Lower leg skin (tissue), 4 donors: ENCODE results near the gene GLP2R. TPM values are rescaled to one million over a fixed set of nuclear protein-coding genes. Genes with fewer than 3 reads are reported as not detected.

Experiments used
- DNase-seq, 2 donors: peaks; one replicate each; pipeline ENCODE4 v3.0.0-alpha.2; 2019; ENCODE audit warnings: low spot score in 2 of 2
- H3K4me3 ChIP-seq: fragments of 200-600 bp; sonication (generic); 2 replicates; pipeline ENCODE4 v1.5.1; 2017; ENCODE audit warnings: mild to moderate bottlenecking, low read depth; ENCODE audit not compliant: poor library complexity, severe bottlenecking
- POLR2A ChIP-seq, 2 donors: fragments of 450-650 bp; IDR thresholded peaks; one replicate each; pipeline ENCODE4 v1.6.1; 2016 to 2017; ENCODE audit warnings: antibody characterized with exemption in 2 of 2, mild to moderate bottlenecking in 1 of 2, moderate library complexity in 1 of 2
- WGBS, 2 donors: methylation state at CpG; one replicate each; pipeline ENCODE4 v1.1.5; 2018; 5-methylcytosine and 5-hydroxymethylcytosine counted together
- intact Hi-C: fragments of 100-400 bp; cut with DNase I; formaldehyde crosslinking; loops from one replicate; pipeline ENCODE4 v1.15.0; 2023; ENCODE audit warnings: low total_unique reads
- total RNA-seq, 4 donors: library from RNA; depleted of rRNA; stranded (reverse); fragments of >200 nt; gene quantifications; one replicate each; pipeline ENCODE4 v1.1.0, GENCODE V29; 2016
- TF ChIP-seq, protein P1 (sequence below), 3 donors: fragments of 450-650 bp; IDR thresholded peaks; one replicate each; pipeline ENCODE4 v1.5.1; 2016; ENCODE audit warnings: antibody characterized with exemption in 3 of 3, mild to moderate bottlenecking in 3 of 3, moderate library complexity in 2 of 3

GLP2R gene
- total RNA-seq, 4 donors from 2014 or later = 1.9 TPM; not detected in 3

DNA sequence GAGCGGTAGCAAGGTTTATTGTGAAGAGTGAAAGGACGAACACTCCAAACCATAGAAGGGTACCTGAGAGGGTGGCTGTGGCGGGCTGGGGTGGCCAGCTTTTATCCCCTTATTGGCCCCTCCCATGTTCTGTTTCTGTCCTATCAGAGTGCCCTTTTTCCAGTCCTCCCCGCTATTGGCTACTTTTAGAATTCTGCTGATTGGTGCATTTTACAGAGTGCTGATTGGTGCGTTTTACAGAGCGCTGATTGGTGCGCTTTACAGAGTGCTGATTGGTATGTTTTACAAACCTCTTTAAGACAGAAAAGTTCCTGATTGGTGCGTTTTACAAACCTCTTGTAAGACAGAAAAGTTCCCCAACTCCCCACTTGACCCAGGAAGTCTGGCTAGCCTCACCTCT, 16.3 kb upstream of the GLP2R start:
- 90 to 92% methylated on average over 8 of the region's 8 CpGs for WGBS, 2 donors
- intact Hi-C loops = no loop called here
- H3K4me3 ChIP-seq = no peak overlapping the region
- no peak for TF ChIP-seq POLR2A (IDR thresholded peaks at IDR 0.05)
- TF ChIP-seq, protein P1, sequence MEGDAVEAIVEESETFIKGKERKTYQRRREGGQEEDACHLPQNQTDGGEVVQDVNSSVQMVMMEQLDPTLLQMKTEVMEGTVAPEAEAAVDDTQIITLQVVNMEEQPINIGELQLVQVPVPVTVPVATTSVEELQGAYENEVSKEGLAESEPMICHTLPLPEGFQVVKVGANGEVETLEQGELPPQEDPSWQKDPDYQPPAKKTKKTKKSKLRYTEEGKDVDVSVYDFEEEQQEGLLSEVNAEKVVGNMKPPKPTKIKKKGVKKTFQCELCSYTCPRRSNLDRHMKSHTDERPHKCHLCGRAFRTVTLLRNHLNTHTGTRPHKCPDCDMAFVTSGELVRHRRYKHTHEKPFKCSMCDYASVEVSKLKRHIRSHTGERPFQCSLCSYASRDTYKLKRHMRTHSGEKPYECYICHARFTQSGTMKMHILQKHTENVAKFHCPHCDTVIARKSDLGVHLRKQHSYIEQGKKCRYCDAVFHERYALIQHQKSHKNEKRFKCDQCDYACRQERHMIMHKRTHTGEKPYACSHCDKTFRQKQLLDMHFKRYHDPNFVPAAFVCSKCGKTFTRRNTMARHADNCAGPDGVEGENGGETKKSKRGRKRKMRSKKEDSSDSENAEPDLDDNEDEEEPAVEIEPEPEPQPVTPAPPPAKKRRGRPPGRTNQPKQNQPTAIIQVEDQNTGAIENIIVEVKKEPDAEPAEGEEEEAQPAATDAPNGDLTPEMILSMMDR (IDR thresholded peaks at IDR 0.05) = no peak
- DNase-seq = no peak

DNA sequence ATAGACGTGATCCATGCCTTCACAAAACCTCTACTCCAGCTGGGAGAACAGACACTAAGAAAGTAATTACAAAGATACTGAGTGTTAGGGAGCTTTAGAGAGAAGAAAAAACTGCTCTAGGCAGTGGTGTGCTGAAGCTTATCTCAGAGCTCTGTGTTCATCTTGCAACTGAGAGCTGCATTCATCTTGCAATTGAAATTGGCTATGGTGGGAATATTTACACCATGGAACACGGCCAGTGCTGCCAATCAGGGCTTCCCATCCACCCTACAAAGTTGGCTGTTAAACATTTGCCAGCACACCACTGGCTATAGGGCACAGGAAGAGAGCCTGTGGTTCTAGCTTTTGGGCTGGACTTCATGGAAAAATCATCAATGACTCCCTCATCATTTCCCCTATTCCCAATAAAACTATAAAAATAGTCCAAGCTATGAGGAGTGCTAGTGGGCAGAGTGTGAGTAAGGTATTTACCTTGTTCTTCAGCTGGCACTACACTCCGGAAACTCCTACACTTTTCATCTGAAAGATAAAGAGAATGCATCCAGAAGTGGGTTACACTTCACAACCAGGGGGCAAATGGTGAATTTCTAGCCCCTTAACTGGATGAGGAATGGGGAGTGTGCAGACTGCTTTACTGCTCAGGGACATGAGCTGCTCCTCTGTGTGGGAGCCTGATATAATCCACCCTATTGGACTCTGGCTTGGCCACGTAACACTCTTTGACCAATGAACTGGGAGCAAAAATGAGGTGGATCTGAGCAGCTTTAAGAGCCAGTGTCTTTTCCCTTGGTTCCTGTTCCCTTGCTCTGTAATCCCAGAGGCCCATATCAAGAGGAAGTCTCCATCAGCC, 15.4 kb upstream of the GLP2R start:
- H3K4me3 ChIP-seq = no peak overlapping the region
- no peak for TF ChIP-seq POLR2A (IDR thresholded peaks at IDR 0.05)
- TF ChIP-seq, protein P1 (IDR thresholded peaks at IDR 0.05) = no peak
- DNase-seq = no peak
- WGBS, 2 donors = 71 to 81% methylated on average over 4 of the region's 4 CpGs
- intact Hi-C loops = no loop called here

DNA sequence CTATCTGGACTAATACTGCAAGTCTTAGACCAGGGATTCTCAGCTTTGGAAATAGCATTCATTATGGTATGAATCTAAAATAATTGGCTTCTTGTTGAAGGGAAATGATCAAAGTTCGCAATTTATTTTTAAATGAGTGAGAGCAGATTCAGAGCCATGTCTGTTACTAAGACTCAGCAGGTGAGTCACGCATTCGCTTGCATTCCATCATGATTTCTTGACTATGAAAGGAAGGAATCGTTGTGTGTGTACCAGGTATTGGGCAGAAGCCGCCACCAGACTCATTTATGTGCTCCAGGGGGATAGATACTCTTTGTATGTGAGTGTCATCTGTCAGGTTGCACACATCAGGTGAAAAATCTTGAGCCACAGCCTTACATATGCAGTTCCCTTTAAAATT, 14.6 kb upstream of the GLP2R start:
- intact Hi-C loops = no loop called here
- 84 to 86% methylated on average over 5 of the region's 5 CpGs for WGBS, 2 donors
- TF ChIP-seq, protein P1 (IDR thresholded peaks at IDR 0.05) = no peak
- TF ChIP-seq POLR2A (IDR thresholded peaks at IDR 0.05) = no peak
- H3K4me3 ChIP-seq = no peak overlapping the region
- DNase-seq = no peak

DNA sequence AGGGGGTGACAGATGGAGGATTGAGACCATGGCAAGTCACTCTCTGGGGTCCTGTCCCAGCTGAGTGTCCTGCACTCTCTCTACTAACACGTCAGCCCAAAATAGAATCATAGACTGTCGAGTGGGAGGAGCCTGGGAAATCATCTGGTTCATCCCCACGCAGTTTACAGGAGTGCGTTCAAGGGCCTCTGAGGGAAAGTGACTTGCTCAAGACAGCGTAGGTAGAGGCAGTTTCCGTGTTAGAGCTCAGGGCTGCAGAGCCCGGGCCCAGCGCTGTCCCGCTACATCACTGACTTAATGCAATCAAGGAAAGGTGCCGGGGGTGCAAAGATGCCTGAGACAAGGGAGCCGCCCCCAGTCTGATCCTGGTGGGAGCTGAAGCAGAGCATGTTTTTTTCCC, 14.2 kb upstream of the GLP2R start:
- no peak overlapping the region for H3K4me3 ChIP-seq
- intact Hi-C loops = no loop called here
- no peak for DNase-seq
- 83 to 85% methylated on average over 11 of the region's 11 CpGs for WGBS, 2 donors
- TF ChIP-seq, protein P1 (IDR thresholded peaks at IDR 0.05) = no peak
- TF ChIP-seq POLR2A (IDR thresholded peaks at IDR 0.05) = no peak

DNA sequence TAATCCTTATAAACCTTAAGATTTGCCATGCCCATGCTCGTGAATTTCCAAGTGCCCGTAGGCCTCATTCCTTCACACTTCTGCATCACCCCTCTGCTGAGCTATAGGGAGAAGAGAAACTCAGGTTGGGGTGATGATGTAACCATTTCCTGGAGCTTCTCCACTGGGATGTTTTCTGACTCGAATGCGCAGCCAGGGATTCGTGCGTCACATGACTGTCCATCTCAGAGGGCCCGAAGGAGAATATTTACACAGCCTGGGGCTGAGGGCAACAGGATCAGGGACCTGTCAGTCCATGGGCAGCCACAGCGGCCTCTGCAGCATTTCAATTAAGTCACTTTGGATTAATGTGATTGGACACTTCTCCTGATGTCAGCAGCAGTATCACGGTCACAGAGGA, 12.6 kb upstream of the GLP2R start:
- no peak for DNase-seq
- no peak for TF ChIP-seq POLR2A (IDR thresholded peaks at IDR 0.05)
- TF ChIP-seq, protein P1 (IDR thresholded peaks at IDR 0.05) = no peak
- H3K4me3 ChIP-seq = no peak overlapping the region
- intact Hi-C loops = no loop called here
- 85 to 90% methylated on average over 9 of the region's 9 CpGs for whole genome bisulfite sequencing, 2 donors
